Left lobe of liver (tissue), 2 donors: ENCODE results near the gene PRICKLE2. TPM values are rescaled to one million over a fixed set of nuclear protein-coding genes. Genes with fewer than 3 reads are reported as not detected.

Source experiments
- ATAC-seq: fragments of 200-7000 bp; cut with Tn5 transposase; one replicate; pipeline ENCODE4 v1.9.1; 2020; ENCODE audit warnings: mild to moderate bottlenecking, moderate library complexity
- DNase-seq: peaks from one replicate; pipeline ENCODE4 v3.0.0-alpha.2; 2020; ENCODE audit warnings: low spot score
- total RNA-seq: library from RNA; stranded (reverse); gene quantifications from one replicate; pipeline ENCODE4 v1.2.1, GENCODE V29; 2021
- donor health status: DM: no; HTN: no; CAD: no; lungs with moderate emphysema.
- donor health status: DM: no; HTN: yes; CAD: no.

Gene PRICKLE2
- total RNA-seq, 1 donor from 2014 or later, result 3.6 TPM

- ATAC-seq, result no peak
- no peak for DNase-seq
These were observed 4.9 kb downstream of the PRICKLE2 start for GRCh38 chr3:64220161-64220914.

DNA sequence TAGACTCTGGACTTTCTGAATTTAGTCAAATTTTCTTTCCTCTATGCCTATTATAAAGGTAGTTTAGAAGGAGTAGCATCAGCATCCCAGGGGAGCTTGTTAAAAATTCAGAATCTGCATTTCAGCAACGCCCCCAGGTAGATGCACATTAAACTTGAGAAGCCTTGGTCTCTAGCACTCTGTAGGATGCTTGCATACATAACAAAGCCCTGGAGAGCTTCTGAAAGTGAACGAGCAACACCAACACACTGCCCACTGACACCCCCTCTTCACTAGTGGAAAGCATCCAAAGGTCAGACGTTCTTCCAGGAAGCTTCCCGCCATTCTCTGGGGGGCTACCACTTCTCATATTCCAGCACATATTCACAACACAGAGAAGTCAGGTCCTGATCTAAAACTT, 6.5 kb downstream of the PRICKLE2 start:
- no peak for DNase-seq
- no peak for ATAC-seq

GRCh38 chr3:64218329-64218728, 6.9 kb downstream of the PRICKLE2 start:
- DNase-seq (no peak), ATAC-seq (no peak)

DNA sequence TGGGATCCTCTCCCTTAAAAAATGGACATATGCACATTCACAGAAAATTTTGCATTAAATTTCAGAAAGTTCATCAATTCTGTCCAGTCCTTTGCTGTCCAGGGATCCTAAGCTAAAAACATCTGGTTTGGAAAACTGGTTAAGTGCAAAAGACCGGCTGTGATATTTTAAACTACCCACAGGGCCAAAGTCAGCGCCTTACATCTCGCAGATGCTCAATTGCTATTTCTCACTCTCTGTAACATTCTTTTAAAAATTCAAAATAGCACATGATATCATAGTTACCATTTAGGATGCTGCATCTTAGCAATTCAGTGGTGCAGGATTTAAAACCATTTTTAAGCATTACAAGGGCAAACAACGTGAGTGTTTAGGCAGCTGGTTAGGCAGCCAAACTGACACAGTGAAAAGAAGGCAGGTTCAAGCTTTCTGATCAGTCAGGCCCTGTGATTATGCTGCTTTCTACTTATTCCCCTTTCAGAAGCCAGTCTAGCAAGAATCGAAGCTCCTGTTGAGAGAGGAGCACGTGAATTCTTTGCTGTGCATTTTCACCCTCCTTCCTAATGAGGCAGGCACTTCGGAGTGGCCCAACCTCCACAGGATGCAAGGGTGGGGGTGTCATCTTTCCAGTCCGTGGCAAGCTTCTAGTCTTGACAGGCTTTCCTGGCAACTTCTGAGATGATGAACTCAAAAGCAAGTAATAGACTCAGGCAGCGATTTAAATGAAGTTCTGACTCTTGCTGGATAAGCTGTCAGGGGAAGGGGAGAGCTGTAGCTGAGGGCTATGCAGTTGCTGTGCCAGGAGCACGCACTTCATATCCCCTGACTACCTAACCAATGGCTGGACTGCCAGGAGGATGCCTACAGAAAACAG, 8.8 kb downstream of the PRICKLE2 start:
- ATAC-seq (no peak), DNase-seq (no peak)

DNA sequence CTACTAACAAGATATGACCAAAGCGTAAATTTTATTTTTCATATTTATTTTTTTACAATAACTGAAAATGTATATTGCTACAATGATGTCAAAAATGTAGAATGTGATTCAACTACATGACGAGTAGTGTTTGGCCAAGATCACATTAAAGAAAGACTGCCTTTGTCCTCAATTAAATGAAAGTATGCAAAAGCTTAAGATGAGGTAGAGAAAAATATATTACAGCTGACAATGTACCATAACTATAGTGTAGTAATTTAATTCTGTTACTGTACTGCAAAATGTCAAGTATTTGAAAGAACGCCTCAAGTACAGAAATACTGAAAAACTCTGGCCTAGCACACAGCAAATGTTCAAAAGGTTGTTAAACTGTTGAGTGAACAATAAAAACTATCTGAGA, 9.7 kb downstream of the PRICKLE2 start:
- no peak for ATAC-seq
- no peak for DNase-seq

DNA sequence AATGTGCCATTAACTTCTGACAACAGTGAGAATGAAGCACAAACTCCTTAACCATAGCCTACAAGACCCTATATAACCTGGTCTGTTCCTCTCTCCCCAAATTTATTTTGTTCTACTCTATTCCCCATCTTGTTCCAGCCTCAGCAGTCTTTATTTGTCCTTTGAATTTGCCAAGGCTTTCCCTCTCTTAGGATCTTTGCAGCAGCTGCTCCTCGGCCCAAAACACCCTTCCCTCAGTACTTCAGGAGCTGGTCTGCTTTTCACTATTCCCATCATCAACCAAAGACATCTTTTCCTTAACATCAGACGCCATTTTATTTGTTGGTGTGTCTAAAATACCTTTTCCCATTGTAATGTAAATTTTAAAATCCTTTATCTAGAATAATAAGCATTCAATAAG, 10.2 kb downstream of the PRICKLE2 start:
- no peak for DNase-seq
- no peak for ATAC-seq

DNA sequence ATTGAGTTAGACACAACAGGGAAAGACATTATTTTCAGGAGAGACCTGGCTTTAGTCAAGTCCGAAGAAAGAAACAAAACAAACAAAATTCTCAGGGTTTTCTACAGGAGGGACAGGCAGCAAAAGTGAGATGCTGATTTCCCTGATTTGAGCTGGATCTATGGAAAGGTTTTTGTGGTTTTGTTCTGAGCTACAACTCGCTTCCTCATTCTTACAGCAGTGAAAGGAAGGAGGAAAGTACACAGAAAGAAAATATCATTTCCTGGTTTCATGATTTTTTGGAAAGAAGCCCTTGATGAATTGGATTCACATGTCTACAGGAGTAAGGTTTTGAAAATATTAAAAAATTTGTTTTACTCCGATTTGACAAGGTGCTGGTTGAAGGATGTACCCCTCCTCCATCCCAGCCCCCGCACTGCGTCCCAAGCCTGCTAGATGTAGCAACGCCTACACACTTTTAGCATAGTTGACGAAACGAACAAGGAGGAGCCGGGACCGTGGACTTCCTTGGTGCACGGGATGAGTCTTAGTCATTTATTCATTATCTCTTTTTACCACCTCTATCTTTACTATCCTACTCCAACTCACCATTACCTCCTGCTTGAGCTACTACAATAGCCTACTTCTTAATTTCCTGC, 10.8 kb downstream of the PRICKLE2 start:
- DNase-seq (no peak), ATAC-seq (no peak)

DNA sequence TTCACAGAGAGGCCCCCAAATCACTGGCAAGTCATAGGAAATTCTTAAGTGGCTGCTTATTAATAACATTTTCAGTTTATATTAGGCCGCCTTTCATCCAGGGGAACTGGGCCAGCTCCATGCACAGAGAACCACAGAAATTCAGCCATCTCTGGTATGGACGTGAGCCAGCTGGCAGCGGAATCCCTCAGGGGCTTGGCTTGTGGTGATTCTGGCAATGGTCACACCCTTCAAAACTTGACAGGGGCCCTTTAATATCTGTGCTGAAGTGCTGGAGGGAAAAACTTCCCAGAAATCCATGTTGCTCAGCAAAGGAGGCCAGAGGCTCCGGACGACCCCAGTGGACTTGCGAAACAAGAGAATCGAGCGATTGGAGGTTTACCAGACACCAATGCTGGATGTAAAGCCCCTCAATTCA, 11.3 kb downstream of the PRICKLE2 start:
- peak; percentile 51 for DNase-seq
- peak; percentile 22 for ATAC-seq

GRCh38 chr3:64213224-64213878, 11.9 kb downstream of the PRICKLE2 start:
- DNase-seq (no peak), ATAC-seq (no peak)

GRCh38 chr3:64209866-64210621, 15.2 kb downstream of the PRICKLE2 start:
- DNase-seq (no peak), ATAC-seq (peak; percentile 55)

GRCh38 chr3:64207289-64208080, 17.8 kb downstream of the PRICKLE2 start:
- ATAC-seq (peak; percentile 68), DNase-seq (no peak)

- ATAC-seq, result no peak
- no peak for DNase-seq
These were observed 21.0 kb downstream of the PRICKLE2 start for GRCh38 chr3:64203969-64204908.

DNA sequence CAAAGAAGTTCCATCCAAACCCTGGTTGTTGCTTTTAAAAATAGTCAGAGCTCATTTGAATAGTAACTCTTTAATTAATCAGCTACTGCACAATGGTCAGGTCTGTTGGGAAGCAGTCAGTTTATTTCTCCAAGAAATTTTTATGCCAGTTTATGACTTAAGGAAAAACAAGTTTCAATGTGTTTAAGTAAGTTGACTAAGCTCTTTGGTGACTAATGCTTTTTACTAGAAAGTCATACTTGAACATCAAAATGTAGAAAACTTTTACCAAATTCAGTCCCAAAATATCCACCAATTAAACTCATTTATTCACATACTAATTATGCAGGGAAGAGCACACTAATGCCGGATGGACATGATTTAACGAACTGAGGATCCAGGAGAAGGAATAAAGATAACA, 22.1 kb downstream of the PRICKLE2 start:
- DNase-seq, result no peak
- ATAC-seq, result no peak

DNA sequence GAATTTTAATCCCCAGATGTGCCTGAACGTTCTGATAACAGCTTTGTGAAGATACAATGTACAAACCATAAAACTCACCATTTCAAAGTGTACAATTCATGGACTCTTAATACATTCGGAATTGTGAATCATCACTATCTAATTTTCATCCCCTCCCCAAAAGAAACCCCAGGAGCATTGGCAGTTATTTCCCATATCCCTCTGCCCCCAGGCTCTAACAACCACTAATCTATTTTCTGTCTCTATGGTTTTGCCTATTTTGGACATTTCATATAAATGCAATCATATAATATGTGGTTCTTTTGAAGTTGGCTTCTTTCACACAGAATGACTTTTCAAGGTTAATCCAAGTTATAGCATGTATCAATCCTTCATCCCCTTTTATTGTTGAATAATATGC, 25.3 kb downstream of the PRICKLE2 start:
- DNase-seq, result no peak
- no peak for ATAC-seq

- no peak for ATAC-seq
- DNase-seq, result no peak
These were observed 28.9 kb downstream of the PRICKLE2 start for GRCh38 chr3:64196236-64196929.

DNA sequence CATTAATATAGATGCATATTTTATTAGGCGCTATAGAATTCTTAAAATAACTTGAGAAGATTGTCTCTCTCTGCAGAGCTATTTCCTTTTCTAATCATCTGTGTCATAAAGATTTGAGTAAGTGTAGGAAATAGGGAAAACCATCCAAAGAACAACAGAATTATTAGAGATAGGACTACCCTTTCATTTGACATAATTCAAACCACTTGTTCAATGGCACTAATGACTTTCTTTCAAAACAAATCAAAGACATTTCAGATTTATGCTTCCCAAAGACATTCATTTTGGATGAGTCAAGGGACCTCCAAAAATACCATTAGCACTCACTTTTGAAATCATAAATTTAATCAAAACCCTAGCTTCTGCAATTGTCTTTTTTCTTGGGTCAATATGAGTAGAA, 29.5 kb downstream of the PRICKLE2 start:
- ATAC-seq (no peak), DNase-seq (no peak)

- peak; percentile 76 for ATAC-seq
- DNase-seq, result no peak
These were observed 33.4 kb downstream of the PRICKLE2 start for GRCh38 chr3:64191822-64192221.
